ENCODE data around the gene UBA7.
"Not testable (repeated sequence)": the region's sequence is repeated elsewhere in the genome, so short reads cannot be mapped to it uniquely, and the experiment has no call there.

UBA7 gene

DNA sequence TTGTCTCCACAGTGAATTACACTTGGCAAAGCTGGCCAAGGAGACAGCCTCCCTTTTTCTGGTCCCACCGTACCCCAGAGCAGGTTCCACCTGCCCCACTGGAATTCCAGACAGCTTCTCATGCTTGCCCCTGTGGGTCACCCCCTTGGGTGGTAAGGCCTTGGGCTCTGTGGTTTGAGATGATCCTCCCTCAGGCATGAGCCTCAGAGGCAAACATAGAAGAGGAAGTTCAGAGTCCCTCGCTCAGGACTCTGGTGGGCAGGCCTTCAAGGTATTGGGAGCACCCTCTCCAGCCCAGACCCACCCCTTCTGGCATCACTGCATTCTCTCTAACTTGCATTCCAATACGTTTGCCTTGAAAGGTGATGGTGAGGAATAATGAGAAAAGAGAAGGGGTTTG is 17.6 kb upstream of the UBA7 start:
- Histone ChIP-seq H3K36me3 (ENCODE audit: control insufficient read depth, insufficient read depth, low read length) (no peaks in the 10 kb centered on the region), H3K27ac (ENCODE audit: low read depth, low read length) (no peak overlapping the region), H3K4me3 (ENCODE audit: low read length) (no peak overlapping the region), H3K9ac (ENCODE audit: low read length) (no peak overlapping the region), H3K4me1 (ENCODE audit: control insufficient read depth, insufficient read depth, low read length) (no peaks in the 10 kb centered on the region), H3K27me3 (ENCODE audit: control insufficient read depth, insufficient read depth, low read length) (no peaks in the 10 kb centered on the region)

GRCh38 chr3:49826016-49826415 is 12.3 kb upstream of the UBA7 start:
- H3K27ac ChIP-seq (ENCODE audit: low read depth, low read length) = no peak overlapping the region
- no peaks in the 10 kb centered on the region for H3K27me3 ChIP-seq (ENCODE audit: control insufficient read depth, insufficient read depth, low read length)
- H3K4me3 ChIP-seq (ENCODE audit: low read length) = no peak overlapping the region
- no peaks in the 10 kb centered on the region for H3K36me3 ChIP-seq (ENCODE audit: control insufficient read depth, insufficient read depth, low read length)
- H3K4me1 ChIP-seq (ENCODE audit: control insufficient read depth, insufficient read depth, low read length) = no peaks in the 10 kb centered on the region
- H3K9ac ChIP-seq (ENCODE audit: low read length) = no peak overlapping the region

GRCh38 chr3:49823131-49823530 is 9.4 kb upstream of the UBA7 start:
- not testable (repeated sequence) for H3K36me3 ChIP-seq (ENCODE audit: control insufficient read depth, insufficient read depth, low read length); H3K4me3 ChIP-seq (ENCODE audit: low read length); H3K4me1 ChIP-seq (ENCODE audit: control insufficient read depth, insufficient read depth, low read length); H3K27ac ChIP-seq (ENCODE audit: low read depth, low read length); H3K9ac ChIP-seq (ENCODE audit: low read length); H3K27me3 ChIP-seq (ENCODE audit: control insufficient read depth, insufficient read depth, low read length)

DNA sequence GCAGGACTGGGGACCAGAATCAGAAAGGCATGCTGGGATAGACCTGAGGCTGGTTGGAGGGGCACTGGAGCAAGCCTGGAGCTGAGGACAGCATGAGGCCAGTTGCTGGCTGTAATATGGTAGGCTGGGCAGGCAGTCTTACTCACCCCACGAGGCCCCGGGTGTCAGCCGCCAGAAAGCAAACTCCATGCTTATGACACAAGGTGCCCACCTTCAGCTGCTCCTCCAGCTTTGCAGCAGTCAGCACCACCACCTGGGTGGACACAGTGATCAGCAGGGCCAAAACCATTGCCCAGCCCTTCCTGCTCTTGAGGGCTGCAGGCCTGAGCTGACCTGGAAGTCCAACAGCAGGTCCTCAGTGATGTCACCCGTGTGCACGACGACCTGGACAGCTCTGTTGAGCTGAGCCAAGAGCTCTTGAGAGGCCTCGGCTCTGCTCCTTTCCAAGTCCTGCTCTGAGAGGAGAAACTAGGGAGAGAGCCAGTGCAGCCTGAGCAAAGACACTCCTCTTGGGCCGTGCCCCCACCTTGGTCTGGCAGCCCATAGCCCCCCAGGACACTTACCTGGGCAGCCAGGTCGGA is 747 bp downstream of the UBA7 start:
- Histone ChIP-seq H3K4me1 (ENCODE audit: control insufficient read depth, insufficient read depth, low read length) (peaks cover 13% of the 10 kb centered on the region), H3K27ac (ENCODE audit: low read depth, low read length) (peak overlapping the region; percentile 69), H3K9ac (ENCODE audit: low read length) (peak overlapping the region; percentile 63), H3K27me3 (ENCODE audit: control insufficient read depth, insufficient read depth, low read length) (no peaks in the 10 kb centered on the region), H3K36me3 (ENCODE audit: control insufficient read depth, insufficient read depth, low read length) (peaks cover 16% of the 10 kb centered on the region), H3K4me3 (ENCODE audit: low read length) (peak overlapping the region; percentile 87)

DNA sequence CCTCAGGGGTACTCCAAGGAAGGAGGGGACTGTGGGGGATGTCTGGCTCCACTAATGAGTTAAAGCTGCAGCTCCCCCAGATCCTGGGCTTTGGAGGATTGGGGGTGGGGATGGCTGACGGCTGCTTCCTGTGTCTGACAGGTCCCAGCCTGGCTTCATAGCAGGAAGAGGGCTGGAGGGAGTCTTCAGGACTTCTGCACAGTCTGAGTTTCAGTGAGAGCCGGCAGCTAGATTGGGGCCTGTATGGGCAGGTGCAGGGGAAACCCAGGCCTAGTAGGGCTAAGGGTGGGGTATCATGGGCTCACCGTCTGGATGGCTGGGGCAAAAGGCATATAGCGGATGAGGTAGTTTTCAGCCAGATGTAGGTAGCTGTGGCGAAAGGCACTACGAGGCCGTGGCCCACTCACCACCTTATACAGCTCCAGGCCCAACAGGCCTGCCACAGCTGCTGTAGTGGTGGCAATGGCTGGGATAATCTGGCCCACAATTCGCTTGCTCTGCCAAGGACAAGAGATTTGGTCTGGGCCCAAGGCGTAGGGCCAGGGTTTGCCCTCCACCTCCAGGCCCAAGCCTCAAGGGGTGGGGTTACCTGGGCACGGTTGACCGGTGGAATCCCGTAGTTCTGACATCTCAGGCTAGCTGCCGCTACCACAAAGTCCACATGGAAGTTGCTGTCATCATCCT is 6.2 kb downstream of the UBA7 start:
- Histone ChIP-seq H3K4me1 (ENCODE audit: control insufficient read depth, insufficient read depth, low read length) (peaks cover 8% of the 10 kb centered on the region), H3K4me3 (ENCODE audit: low read length) (no peak overlapping the region), H3K27ac (ENCODE audit: low read depth, low read length) (no peak overlapping the region), H3K27me3 (ENCODE audit: control insufficient read depth, insufficient read depth, low read length) (no peaks in the 10 kb centered on the region), H3K9ac (ENCODE audit: low read length) (no peak overlapping the region), H3K36me3 (ENCODE audit: control insufficient read depth, insufficient read depth, low read length) (peaks cover 16% of the 10 kb centered on the region)

- H3K4me1 ChIP-seq (ENCODE audit: control insufficient read depth, insufficient read depth, low read length) = peaks cover 5% of the 10 kb centered on the region
- no peaks in the 10 kb centered on the region for H3K27me3 ChIP-seq (ENCODE audit: control insufficient read depth, insufficient read depth, low read length)
- no peak overlapping the region for H3K9ac ChIP-seq (ENCODE audit: low read length)
- no peak overlapping the region for H3K27ac ChIP-seq (ENCODE audit: low read depth, low read length)
- no peak overlapping the region for H3K4me3 ChIP-seq (ENCODE audit: low read length)
- H3K36me3 ChIP-seq (ENCODE audit: control insufficient read depth, insufficient read depth, low read length) = peaks cover 16% of the 10 kb centered on the region
Observed at GRCh38 chr3:49806850-49807249, 6.9 kb downstream of the UBA7 start.

GRCh38 chr3:49805897-49806701 is 7.7 kb downstream of the UBA7 start:
- Histone ChIP-seq H3K4me3 (ENCODE audit: low read length) (no peak overlapping the region), H3K4me1 (ENCODE audit: control insufficient read depth, insufficient read depth, low read length) (peaks cover 5% of the 10 kb centered on the region), H3K36me3 (ENCODE audit: control insufficient read depth, insufficient read depth, low read length) (peaks cover 15% of the 10 kb centered on the region), H3K27me3 (ENCODE audit: control insufficient read depth, insufficient read depth, low read length) (no peaks in the 10 kb centered on the region), H3K27ac (ENCODE audit: low read depth, low read length) (peak overlapping the region; percentile 44), H3K9ac (ENCODE audit: low read length) (no peak overlapping the region)

DNA sequence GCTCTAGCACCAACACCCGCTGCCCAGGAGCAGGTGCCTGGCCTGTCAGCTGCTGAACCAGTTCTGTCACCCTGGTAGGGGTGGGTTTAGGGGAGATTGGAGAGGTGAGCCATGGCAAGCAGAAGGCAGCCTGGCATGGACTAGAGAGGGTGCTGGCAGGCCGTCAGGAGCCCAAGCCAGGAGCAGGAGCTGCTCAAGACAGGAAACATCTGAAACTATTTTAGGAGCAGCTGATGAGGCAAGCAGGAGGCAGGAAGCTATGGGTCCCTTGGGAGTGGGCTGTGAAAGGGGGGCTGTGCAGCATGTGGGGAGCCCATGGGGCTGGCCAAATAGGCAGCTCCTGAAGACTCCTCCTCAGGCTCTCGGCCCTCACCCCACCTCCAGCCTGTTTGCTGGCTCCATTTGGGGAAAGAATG is 8.4 kb downstream of the UBA7 start:
- H3K36me3 ChIP-seq (ENCODE audit: control insufficient read depth, insufficient read depth, low read length) = peaks cover 8% of the 10 kb centered on the region
- peaks cover 5% of the 10 kb centered on the region for H3K4me1 ChIP-seq (ENCODE audit: control insufficient read depth, insufficient read depth, low read length)
- H3K4me3 ChIP-seq (ENCODE audit: low read length) = no peak overlapping the region
- no peaks in the 10 kb centered on the region for H3K27me3 ChIP-seq (ENCODE audit: control insufficient read depth, insufficient read depth, low read length)
- H3K27ac ChIP-seq (ENCODE audit: low read depth, low read length) = peak overlapping the region; percentile 44
- no peak overlapping the region for H3K9ac ChIP-seq (ENCODE audit: low read length)

DNA sequence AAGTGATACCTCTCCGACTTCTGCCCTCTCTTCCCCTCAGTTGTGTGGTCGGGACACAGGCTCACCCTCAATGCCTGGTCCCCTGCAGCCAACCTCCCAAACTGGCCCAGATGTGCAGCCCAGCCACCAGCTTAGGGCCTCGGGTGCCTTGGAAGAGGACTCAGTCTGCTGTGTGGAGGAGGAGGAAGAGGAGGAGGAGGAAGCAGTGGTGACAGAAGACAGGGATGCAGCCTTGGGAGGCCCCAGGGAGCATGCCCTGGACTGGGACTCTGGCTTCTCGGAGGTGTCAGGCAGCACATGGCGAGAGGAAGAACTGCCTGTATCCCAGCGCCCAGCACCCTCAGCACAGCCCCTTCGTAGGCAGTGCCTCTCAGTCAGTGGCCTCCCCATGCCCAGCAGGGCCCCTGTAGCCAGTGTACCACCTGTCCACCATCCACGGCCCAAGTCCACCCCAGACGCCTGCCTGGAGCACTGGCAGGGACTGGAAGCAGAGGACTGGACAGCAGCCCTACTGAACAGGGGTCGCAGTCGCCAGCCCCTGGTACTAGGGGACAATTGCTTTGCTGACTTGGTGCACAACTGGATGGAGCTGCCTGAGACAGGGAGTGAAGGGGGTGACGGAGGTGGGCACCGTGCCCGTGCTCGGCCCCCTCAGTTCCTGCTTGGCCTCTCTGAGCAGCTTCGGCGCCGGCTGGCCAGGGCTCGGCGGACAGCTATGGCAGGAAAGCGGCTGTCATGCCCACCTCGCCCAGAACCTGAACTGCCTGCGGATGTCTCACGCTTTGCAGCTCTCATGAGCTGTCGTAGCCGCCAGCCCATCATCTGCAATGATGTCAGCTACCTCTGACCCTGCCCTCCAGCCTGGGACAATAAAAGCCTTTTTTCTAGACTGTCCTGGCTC is 9.4 kb downstream of the UBA7 start:
- H3K4me1 ChIP-seq (ENCODE audit: control insufficient read depth, insufficient read depth, low read length) = peaks cover 5% of the 10 kb centered on the region
- no peak overlapping the region for H3K27ac ChIP-seq (ENCODE audit: low read depth, low read length)
- H3K4me3 ChIP-seq (ENCODE audit: low read length) = peak overlapping the region; percentile 69
- no peaks in the 10 kb centered on the region for H3K36me3 ChIP-seq (ENCODE audit: control insufficient read depth, insufficient read depth, low read length)
- no peaks in the 10 kb centered on the region for H3K27me3 ChIP-seq (ENCODE audit: control insufficient read depth, insufficient read depth, low read length)
- H3K9ac ChIP-seq (ENCODE audit: low read length) = no peak overlapping the region

GRCh38 chr3:49803465-49804140 is 10.2 kb downstream of the UBA7 start:
- Histone ChIP-seq H3K27me3 (ENCODE audit: control insufficient read depth, insufficient read depth, low read length) (no peaks in the 10 kb centered on the region), H3K4me3 (ENCODE audit: low read length) (peak overlapping the region; percentile 69), H3K36me3 (ENCODE audit: control insufficient read depth, insufficient read depth, low read length) (no peaks in the 10 kb centered on the region), H3K4me1 (ENCODE audit: control insufficient read depth, insufficient read depth, low read length) (peaks cover 5% of the 10 kb centered on the region), H3K27ac (ENCODE audit: low read depth, low read length) (peak overlapping the region; percentile 58), H3K9ac (ENCODE audit: low read length) (peak overlapping the region; percentile 34)

DNA sequence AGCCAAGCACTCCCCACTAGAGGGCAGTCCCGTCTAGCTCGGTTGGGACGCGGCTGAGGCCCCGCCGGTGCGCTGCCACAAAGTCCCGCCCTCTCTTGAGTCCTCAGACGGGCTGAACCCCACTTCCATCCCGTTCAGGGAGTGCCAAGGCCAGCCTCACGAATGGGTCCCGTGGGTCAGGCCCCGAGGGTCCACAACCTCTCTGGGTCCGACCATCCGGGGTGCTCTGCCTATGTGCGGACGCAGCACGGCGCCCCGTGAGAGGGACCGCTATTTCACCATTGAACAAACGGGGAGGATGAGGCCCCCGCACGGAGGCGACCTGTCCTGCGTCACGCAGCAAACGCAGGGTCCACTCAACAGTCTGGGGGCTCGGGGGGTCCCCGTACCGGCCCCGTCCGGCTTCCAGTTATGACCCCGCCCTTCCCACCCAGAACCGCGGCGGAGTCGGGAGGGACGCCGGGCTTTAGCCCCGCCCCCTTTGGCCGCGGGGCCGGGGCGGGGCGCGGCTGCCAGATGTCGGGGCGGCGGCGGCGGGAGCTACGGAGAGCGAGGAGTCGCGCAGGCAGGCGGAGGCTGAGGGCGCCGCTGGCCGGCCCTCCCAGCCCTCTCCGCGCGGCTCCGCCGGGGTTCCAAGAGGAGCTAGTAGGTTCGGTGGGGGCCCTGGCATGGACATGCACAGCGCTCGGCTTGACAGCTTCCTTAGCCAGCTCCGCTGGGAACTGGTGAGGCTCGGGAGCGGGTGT is 10.9 kb downstream of the UBA7 start, which contains the start of gene INKA1:
Gene INKA1 (plus strand): TSS at position 543 of the 746 bp plus-strand sequence. CDS start 132 bp downstream, at position 675.
- H3K36me3 ChIP-seq (ENCODE audit: control insufficient read depth, insufficient read depth, low read length) = no peaks in the 10 kb centered on the region
- H3K9ac ChIP-seq (ENCODE audit: low read length) = peak within 1 kb of the TSS; percentile 81
- no peaks in the 10 kb centered on the region for H3K27me3 ChIP-seq (ENCODE audit: control insufficient read depth, insufficient read depth, low read length)
- peaks cover 5% of the 10 kb centered on the region for H3K4me1 ChIP-seq (ENCODE audit: control insufficient read depth, insufficient read depth, low read length)
- H3K4me3 ChIP-seq (ENCODE audit: low read length) = peak within 1 kb of the TSS; percentile 95
- H3K27ac ChIP-seq (ENCODE audit: low read depth, low read length) = peak within 1 kb of the TSS; percentile 86
